ENCODE results near the gene AURKA.
"Not testable (repeated sequence)": the region's sequence is repeated elsewhere in the genome, so short reads cannot be mapped to it uniquely, and the experiment has no call there.

AURKA gene

DNA sequence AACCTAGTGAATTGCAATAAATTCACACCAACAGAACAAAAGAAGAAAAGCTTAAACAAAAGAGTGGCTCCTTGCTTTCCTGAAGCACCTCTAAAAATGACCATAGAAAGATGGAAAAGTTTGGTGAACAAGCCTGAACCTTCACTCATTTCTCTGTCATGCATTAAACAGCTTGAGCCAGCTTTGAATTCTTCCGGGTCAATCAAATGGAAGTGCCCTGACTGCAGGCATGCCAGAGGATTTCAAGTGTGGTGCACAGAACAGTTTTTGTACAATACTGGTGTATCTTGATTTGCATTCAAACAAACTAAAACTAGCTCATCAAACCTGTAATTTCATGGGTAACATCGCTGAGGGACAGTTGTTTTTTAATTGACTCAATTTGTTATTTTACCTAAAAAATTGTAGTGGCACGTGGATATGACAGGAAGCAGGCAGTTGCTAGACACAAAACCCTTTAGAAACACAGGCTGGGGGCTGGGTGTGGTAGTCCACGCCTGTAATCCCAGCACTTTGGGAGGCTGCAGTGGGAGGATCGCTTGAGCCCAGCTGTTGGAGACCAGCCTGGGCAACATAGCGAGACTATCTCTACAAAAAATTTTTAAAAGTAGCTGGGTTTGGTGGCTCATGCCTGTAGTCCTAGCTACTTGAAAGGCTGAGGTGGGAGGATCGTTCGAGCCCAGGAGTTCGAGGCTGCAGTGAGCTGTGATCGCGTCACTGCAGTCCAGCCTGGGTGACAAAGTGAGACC is 29.1 kb upstream of the AURKA start:
- no peak for DNase-seq

DNA sequence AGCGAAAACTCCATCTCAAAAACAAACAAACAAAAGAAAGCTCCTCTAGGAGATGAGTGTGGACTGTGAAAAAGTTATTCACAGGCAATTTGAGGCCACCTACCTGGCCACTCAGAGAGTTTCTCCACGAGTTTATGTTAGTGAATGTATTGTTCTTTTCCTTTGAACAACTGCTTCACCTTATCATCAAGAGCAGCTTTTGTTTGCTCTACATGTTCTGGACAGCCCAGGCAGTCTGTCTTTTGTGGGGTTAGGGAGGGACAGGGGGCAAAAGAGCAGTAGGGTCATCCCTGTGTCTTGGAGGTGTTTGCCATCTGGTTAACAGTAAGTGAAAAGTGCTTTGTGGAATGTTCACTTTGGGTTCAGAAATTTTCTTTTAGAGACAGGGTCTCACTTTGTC is 28.0 kb upstream of the AURKA start:
- DNase-seq: no peak

- no peak for DNase-seq
These were observed 26.4 kb upstream of the AURKA start for GRCh38 chr20:56418385-56418861.

DNA sequence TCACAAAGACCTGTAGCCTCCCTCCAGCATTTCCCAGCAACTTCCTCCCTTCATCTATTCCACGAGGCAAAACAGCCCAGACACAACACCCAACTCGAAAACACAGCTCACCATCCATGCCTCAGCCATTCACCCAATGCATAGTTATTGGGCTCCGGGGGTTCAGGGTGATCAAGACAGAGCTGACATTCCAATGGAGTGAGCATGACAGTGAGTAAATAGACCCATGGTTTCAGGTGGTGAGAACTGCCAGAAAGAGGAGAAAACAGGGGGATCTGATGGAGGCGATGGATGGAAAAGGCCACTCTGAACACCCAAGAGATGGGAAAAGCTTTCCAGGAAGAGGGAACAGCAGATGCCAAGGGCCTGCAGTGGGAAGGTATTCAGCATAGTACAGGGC is 25.9 kb upstream of the AURKA start:
- DNase-seq: no peak

DNA sequence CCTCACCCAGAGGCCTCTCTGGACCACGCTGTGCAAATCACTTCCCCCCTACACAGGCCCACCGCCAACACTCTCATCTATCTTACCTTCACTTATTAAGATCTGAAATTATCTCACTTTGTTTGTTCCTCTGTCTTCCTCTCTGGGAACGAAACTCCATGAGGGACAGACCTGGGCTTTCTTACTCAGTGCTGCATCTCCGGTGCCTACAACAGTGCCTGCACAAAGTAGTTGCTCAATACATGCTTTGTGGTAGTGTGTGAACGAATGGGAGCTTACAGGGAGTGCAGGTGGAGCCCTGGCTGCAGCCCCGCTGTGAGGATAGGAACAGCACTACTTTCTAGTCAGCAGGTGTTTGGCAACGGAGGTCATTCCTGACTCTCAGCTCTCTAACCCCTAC is 25.4 kb upstream of the AURKA start:
- DNase-seq: no peak

- DNase-seq: no peak
These were observed 23.1 kb upstream of the AURKA start for GRCh38 chr20:56414842-56415765.

DNA sequence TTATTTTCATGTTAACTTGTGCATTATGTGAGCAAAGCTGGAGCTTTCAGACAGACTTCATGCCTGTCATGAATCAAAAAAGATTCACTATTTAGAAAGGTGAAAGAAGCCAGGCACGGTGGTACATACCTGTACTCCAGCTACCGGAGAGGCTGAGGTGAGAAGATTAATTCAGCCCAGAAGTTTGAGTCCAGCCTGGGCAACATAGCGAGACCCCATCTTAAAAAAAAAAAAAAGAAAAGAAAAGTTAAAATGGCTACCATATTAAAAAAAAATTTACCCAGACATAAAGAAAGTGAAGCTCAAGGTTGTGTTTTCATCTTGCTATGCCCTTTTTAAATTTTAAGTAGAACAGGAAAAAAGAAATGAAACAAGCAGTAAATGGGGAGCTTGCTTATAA is 20.9 kb upstream of the AURKA start:
- DNase-seq: no peak

DNA sequence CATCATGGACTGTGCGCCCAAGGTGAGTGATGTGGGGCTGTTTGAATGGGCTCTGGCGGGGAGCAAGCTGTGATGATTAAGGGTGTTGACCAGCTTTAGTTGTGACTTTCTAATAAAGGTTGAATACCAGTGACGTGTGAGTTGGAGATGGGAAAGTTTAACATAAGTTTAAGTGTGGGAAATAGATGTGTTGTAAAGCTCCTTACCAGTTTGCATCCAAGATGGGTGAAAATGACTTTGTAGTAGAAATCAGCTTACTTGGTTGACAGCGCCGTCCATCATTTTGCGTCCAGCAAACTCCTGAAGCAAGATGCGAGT is 20.4 kb upstream of the AURKA start:
- no peak for DNase-seq

- DNase-seq: no peak
These were observed 19.9 kb upstream of the AURKA start, which contains the start of gene CASS4 for GRCh38 chr20:56411759-56412472. CASS4 (plus strand) TSS chr20:56412260; CDS start chr20:56412459, 199 bp downstream.

DNA sequence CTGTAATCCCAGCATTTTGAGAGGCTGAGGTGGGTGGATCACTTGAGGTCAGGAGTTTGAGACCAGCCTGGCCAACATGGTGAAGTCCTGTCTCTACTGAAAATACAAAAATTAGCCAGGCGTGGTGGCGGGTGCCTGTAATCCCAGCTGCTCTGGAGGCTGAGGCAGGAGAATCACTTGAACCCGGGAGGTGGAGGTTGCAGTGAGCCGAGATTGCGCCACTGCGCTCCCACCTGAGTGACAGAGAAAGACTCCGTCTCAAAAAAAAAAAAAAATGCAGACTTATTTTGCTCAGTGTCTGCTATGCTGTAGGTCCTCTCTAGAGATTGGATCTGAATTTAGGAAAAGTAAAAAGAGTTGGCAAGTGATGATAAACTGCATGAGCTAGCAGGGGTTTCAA is 19.3 kb upstream of the AURKA start:
- not testable (repeated sequence) for DNase-seq

GRCh38 chr20:56409956-56410355 is 17.9 kb upstream of the AURKA start:
- no peak for DNase-seq

GRCh38 chr20:56409521-56409920 is 17.5 kb upstream of the AURKA start:
- DNase-seq: no peak

GRCh38 chr20:56406910-56407309 is 14.9 kb upstream of the AURKA start:
- no peak for DNase-seq

GRCh38 chr20:56405356-56405755 is 13.3 kb upstream of the AURKA start:
- not testable (repeated sequence) for DNase-seq

DNA sequence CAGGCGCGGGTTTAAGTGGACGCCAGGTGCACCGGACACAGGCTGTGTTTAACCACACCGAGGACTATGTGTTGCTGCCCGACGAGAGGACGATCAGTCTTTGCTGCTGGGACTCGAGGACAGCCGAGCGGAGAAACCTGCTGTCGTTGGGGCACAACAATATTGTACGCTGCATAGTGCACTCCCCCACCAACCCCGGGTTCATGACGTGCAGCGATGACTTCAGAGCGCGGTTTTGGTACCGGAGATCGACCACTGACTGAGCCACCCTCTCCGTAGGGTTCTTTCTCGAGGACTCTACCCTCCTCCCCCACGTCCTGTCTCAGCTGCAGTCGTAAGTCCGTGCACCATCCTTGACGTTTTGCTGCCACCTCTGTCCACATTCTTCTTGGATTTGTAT is 11.4 kb upstream of the AURKA start:
- no peak for DNase-seq

- peak; percentile 71 for DNase-seq
These were observed 8.1 kb upstream of the AURKA start for GRCh38 chr20:56400001-56400640.

DNA sequence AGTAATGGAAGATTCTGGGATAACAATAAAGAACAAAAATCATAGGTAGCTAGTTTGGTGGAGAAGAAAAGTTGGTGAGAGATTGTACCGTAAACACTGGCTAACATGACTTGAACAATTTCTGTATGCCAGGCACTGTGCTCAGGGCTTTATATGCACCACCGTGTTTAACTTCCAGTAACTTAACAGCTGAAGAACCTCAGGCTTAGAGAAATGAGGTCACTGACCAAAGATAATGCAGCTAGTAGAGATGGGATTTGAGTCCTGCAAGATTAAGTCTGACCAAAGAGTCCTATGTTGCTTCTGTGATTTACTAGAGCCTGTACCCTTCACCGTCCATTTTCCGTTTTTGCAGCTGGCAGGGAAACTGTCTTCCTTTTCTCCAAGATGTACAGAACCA is 3.2 kb upstream of the AURKA start:
- no peak for DNase-seq

DNA sequence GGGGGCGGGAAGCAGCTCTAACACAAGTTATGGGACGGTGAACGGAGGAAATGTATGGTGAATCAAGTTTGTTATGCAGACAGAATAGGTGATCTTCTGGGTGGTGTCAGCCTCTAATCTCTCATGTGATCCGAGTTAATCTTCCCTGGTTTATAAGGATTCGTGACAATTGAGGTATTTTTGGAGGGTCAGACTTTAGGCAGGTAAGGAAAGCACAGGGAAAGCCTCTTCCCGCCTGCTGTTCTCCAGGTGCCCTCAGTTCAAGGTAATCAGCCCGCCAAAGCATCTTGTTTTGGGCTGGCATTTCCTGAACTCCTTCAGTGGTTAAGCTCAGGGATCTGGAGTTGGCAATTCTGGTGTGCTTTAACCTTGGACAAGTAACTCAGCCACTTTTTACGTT is 1.6 kb upstream of the AURKA start:
- DNase-seq: no peak

GRCh38 chr20:56392881-56393482 is 967 bp upstream of the AURKA start:
- peak; percentile 13 for DNase-seq

- DNase-seq: no peak
These were observed 351 bp downstream of the AURKA start for GRCh38 chr20:56391596-56392131.

GRCh38 chr20:56391037-56391436 is 978 bp downstream of the AURKA start:
- no peak for DNase-seq

GRCh38 chr20:56390396-56390795 is 1.6 kb downstream of the AURKA start:
- DNase-seq: not testable (repeated sequence)
